Measurements from ENCODE around the gene PRODH2. TPM values are rescaled to one million over a fixed set of nuclear protein-coding genes. Genes with fewer than 3 reads are reported as not detected.

The PRODH2 gene
- total and polyA plus RNA-seq, 2 of the 13 experiments (the other 11 are each of a cell fraction or from before 2014, with no cell fraction given) = 86.7 to 118 TPM

- TF ChIP-seq ZNF704 (CRISPR knock-in tag; IDR thresholded peaks at IDR 0.05; ENCODE audit: borderline replicate concordance) (peak; percentile 86; the same call in 1 of the 2 replicates), NR2C2 (CRISPR knock-in tag; IDR thresholded peaks at IDR 0.05; ENCODE audit: borderline replicate concordance) (peak; percentile 84), ZFP37 (CRISPR knock-in tag; IDR thresholded peaks at IDR 0.05; ENCODE audit: borderline replicate concordance) (no peak), IRF1 (CRISPR knock-in tag; IDR thresholded peaks at IDR 0.05; ENCODE audit: low read depth) (no peak), RFX5 (IDR thresholded peaks at IDR 0.05; ENCODE audit: low read depth, low read length) (peak; percentile 24; the same call in 1 of the 2 replicates), ZNF3 (CRISPR knock-in tag; IDR thresholded peaks at IDR 0.05) (no peak; the same call in 1 of the 2 replicates), ZNF83 (CRISPR knock-in tag; IDR thresholded peaks at IDR 0.05; ENCODE audit: borderline replicate concordance) (0 out of 2 replicates have a peak, but pooled peaks have one; percentile 87), ZNF567 (CRISPR knock-in tag; IDR thresholded peaks at IDR 0.05; ENCODE audit: borderline replicate concordance) (peak; percentile 88; the same call in 1 of the 2 replicates), ZNF12 (CRISPR knock-in tag; IDR thresholded peaks at IDR 0.05) (no peak), YY1 (IDR thresholded peaks at IDR 0.05; ENCODE audit: insufficient read depth, insufficient replicate concordance, low read depth, low read length) (peak; percentile 82), ZNF281 (CRISPR knock-in tag; IDR thresholded peaks at IDR 0.05; ENCODE audit: borderline replicate concordance) (no peak), ZBTB3 (CRISPR knock-in tag; IDR thresholded peaks at IDR 0.05; ENCODE audit: borderline replicate concordance, low read depth) (no peak), ZNF597 (CRISPR knock-in tag; IDR thresholded peaks at IDR 0.05) (0 out of 2 replicates have a peak, but pooled peaks have one; percentile 71), TAF1 (CRISPR knock-in tag; IDR thresholded peaks at IDR 0.05) (peak; percentile 39; the same call in 1 of the 2 replicates), HMG20A (CRISPR knock-in tag; IDR thresholded peaks at IDR 0.05; ENCODE audit: borderline replicate concordance) (no peak), ZNF580 (CRISPR knock-in tag; IDR thresholded peaks at IDR 0.05; ENCODE audit: borderline replicate concordance, low read depth) (peak; percentile 58; the same call in 1 of the 2 replicates), RBM22 (optimal IDR thresholded peaks at IDR 0.05; ENCODE audit: low read length) (peak; percentile 55), MED1 (CRISPR knock-in tag; IDR thresholded peaks at IDR 0.05) (peak; percentile 58), ZFP62 (CRISPR knock-in tag; IDR thresholded peaks at IDR 0.05) (peak; percentile 56; the same call in 1 of the 2 replicates), PHF8 (CRISPR knock-in tag; IDR thresholded peaks at IDR 0.05) (no peak; the same call in none of the 2 replicates), ELK4 (CRISPR knock-in tag; IDR thresholded peaks at IDR 0.05; ENCODE audit: borderline replicate concordance) (peak; percentile 61; the same call in 1 of the 2 replicates)
Observed at GRCh38 chr19:35757749-35758608, 54.7 kb downstream of the PRODH2 start, which contains the start of gene PROSER3 (continued).
